NOMO-1 treated with DMSO at 0.1 percent for 48 hours (cell line): ENCODE measurements around the gene DOCK10.

Experiments
- DNase-seq: peaks from one replicate; lab custom pipeline; 2025; ENCODE audit not compliant: unreplicated experiment; lab: John Stamatoyannopoulos, UW

The DOCK10 gene

GRCh38 chr2:224731665-224732064 lies 310.6 kb downstream of the DOCK10 start:
- DNase-seq, result no peak

DNA sequence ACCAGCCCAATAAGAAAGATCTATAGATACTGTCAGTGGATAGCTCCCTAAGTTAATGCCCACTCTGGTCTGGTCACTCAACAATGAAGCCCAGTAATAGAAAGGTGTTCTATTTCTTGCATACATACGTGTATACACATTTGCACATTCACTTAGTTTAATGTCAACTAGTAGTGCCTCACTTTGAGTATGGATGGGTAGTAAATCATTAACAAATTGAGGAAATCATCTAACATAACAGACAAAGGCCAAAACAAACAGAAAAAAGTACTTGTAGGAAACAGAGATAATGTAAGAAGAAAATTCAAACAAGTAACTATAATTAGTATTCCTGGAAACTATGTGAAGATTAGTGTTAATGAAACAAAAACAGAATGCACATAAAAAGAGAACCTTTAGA lies 312.8 kb downstream of the DOCK10 start:
- no peak for DNase-seq

- no peak for DNase-seq
Measured at GRCh38 chr2:224724331-224724730, 317.9 kb downstream of the DOCK10 start.

DNA sequence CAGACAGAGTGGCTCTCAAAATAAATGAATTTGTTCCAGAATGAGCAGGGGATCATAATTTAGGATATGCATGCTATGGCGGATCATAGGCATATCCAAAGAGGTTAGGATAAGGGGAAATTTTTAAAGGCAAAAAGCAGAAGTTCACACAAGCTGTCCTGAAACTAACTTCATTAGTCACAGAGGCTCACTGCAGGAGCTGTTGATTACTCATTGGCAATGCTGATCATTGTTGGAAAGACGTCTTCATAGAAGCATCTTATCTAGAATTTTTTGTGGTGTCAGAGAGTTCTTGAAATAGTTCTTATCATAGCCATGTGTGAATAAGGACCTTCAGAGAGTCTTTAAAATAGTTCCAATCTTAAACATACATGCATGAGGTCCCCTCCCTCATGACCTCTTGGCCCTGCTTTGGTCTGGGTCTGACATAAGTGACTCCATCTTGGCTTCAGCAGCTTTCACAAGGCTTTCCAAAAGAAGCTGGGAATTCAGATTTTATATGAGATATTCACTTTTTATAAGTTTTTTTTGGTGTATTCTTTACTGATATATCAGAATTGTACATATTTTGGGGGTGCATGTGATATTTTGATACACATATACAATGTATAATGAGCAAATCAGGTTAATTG lies 318.6 kb downstream of the DOCK10 start:
- DNase-seq, result peak; percentile 58

- no peak for DNase-seq
Measured at GRCh38 chr2:224722770-224723169, 319.5 kb downstream of the DOCK10 start.

GRCh38 chr2:224722250-224722649 lies 320.0 kb downstream of the DOCK10 start:
- DNase-seq, result no peak

DNA sequence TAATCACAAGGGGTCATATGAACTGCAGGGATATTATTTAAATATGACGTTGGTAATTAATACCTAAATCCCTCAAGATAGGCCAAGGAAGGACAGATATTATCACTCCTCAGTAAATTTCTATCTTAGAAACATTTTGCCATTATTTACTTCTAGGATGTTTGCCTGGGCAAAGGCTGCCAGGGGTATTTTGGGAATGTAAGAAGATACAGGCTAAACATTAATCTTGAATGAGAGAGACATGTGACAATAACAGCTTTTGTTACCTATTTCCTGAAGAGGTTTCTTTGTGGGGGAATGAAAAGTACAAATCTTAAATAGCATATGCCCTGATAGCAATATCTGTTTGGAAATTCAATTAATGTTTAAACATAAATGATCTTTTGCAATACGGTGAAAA lies 325.3 kb downstream of the DOCK10 start:
- no peak for DNase-seq

DNA sequence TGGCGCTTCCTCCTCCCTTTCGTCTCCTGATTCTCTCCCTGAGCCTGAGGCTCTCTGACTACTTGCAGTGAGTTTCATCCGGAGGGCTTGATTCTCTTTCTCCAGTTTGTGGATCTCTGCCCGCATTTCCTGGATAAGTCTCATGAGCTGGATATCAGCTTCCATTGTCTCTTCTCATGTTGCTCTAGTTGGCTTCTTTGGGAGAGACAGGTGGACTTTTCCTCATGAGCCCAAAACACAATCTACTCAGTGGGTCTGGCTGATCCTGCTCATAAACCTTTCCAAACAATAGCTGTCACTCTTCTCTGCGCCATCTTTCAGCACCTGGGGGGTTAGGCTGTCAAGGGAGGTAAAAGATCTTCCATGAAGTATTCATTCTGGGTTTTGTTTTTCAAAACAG lies 326.1 kb downstream of the DOCK10 start, which contains the start of gene CCDC195:
Gene CCDC195 (minus strand): TSS at position 165 of the 400 bp plus-strand sequence. CDS start 0 bp downstream, at position 165.
- no peak for DNase-seq
